Pancreas (tissue), 10 donors: ENCODE data around the gene UBA1. TPM values are rescaled to one million over a fixed set of nuclear protein-coding genes. Genes with fewer than 3 reads are reported as not detected.

ENCODE experiments used
- ATAC-seq, 4 donors: fragments of 200-7000 bp; cut with Tn5 transposase; one replicate each; pipeline versions ENCODE4 v1.8.0 to v1.9.1; 2020; ENCODE audit warnings: mild to moderate bottlenecking in 4 of 4, moderate library complexity in 4 of 4
- DNase-seq, 6 donors: peaks; one replicate each; pipeline ENCODE4 v3.0.0-alpha.2; 2020
- FAIRE-seq: peaks from 2 replicates; lab custom pipeline; 2012; peaks lifted over from hg19 to GRCh38; lab: Jason Lieb, UNC
- H3K27ac ChIP-seq, 4 donors: fragments of 200-600 bp; sonication (generic); 1 replicate in 3 of 4; 2 replicates in 1 of 4; pipeline versions ENCODE4 v1.5.0 to v1.8.0; 2020
- H3K27me3 ChIP-seq, 4 donors: fragments of 200-600 bp; one replicate each; pipeline ENCODE4 v1.8.0; 2021
- H3K36me3 ChIP-seq, 3 donors: fragments of 200-600 bp; sonication (generic) in 1 of 3; one replicate each; pipeline versions ENCODE4 v1.5.0 to v1.8.0; 2020 to 2021
- H3K4me1 ChIP-seq, 3 donors: fragments of 200-600 bp; one replicate each; pipeline ENCODE4 v1.8.0; 2021
- H3K4me3 ChIP-seq, 4 donors: fragments of 200-600 bp; sonication (generic) in 2 of 4; one replicate each; pipeline versions ENCODE4 v1.5.0 to v1.8.0; 2020 to 2021
- H3K9me3 ChIP-seq, 4 donors: fragments of 200-600 bp; one replicate each; pipeline ENCODE4 v1.8.0; 2021
- WGBS, 2 donors: extraction: QIAGEN DNeasy Blood & Tissue Kit; methylation state at CpG; one replicate each; pipeline ENCODE4 v1.1.7; 2013; 5-methylcytosine and 5-hydroxymethylcytosine counted together
- intact Hi-C, 3 donors: fragments of 100-400 bp; cut with DNase I; formaldehyde crosslinking; loops; one replicate each; pipeline versions ENCODE4 v1.11.1 to v1.14.2; 2022
- polyA plus RNA-seq, 2 donors: library from polyadenylated mRNA; stranded (reverse); fragments of 200-250 nt; gene quantifications; one replicate each; pipeline ENCODE4 v1.2.3, GENCODE V29; 2013
- total RNA-seq, 6 donors: library from RNA; stranded (reverse); fragmentation: NEBNext Ultra II Directional in 4 of 6; extraction: Animal tissue kit (Norgen Biotek cat#: 25700) in 4 of 6; gene quantifications; one replicate each; pipeline versions ENCODE4 v1.2.1 to v1.2.4, GENCODE V29; 2021 to 2023
- TF ChIP-seq, protein P1 (sequence below), 4 donors: fragments of 200-600 bp; sonication (generic) in 3 of 4; IDR thresholded peaks; one replicate each; pipeline versions ENCODE4 v1.5.0 to v1.8.0; 2021; ENCODE audit warnings: antibody characterized with exemption in 4 of 4
- donor health status: healthy with polysubstance abuse.
- donor health status: DM: no; HTN: no; CAD: no; lungs with moderate emphysema.
- donor health status: DM: no; HTN: no; CAD: no.
- donor health status: control.
- donor health status: control.
- donor health status: Bipolar disorder and iron deficiency.
- donor health status: DM: yes; HTN: yes; CAD: no.
- donor health status: DM: no; HTN: no; CAD: no.
- donor health status: DM: no; HTN: no; CAD: no.
- donor health status: DM: yes; HTN: yes; CAD: no.

UBA1 gene
- total and polyA plus RNA-seq, 8 donors, result 49.0 to 117 (median 64.3) TPM

DNA sequence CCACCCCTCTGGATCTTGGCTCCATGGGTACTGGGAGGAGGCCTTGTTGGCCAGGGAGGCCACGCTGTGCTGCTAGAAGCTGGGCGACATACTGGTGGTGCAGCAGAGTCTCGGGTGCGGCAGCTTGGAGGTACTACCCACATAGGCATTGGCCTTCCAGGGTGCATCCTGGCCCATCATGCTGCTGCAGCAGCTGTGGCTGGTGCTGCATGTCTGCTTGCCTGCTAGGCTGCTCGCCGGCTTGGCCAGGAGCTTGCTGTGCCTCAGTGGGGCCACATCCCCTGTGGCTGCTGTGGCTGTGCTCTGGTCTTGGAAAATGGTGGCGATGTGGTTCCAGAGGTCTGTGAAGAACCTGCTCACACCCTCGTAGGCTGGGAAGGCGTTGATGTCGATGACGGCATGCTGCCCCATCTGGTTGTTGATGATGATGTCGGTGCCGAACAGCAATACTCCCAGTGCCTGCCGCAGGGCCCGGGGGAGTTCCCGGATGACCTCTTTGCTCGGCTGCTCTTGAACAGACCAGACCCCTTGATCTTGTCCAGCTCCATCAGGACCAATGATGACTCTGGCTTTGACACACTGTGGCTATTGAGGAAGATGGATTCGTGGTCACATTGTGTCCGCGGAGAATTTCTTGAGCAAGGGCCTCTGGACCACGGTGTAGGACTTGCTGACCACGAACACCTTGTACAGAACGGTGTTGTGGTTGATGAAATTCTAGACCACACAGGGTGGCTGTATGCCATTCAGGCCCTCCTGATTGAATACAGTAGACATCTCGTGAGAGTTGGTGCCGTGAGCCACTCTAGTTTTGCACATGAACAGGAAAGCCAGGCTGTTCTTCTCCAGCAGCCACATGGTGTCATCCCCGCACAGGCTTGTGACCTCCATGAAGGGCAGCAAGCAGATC lies 36.8 kb upstream of the UBA1 start:
- peaks cover 0 to 6% (median 0%) of the 10 kb centered on the region in 4 donors for H3K27me3 ChIP-seq
- DNase-seq (peak in 1 of 6 donors; percentile 49), FAIRE-seq (no peak), ATAC-seq (no peak)
- WGBS, 2 donors, result 93 to 96% methylated on average over 26 of the region's 26 CpGs
- H3K4me1 ChIP-seq, result no peaks in the 10 kb centered on the region
- no peaks in the 10 kb centered on the region for H3K36me3 ChIP-seq
- TF ChIP-seq, protein P1, sequence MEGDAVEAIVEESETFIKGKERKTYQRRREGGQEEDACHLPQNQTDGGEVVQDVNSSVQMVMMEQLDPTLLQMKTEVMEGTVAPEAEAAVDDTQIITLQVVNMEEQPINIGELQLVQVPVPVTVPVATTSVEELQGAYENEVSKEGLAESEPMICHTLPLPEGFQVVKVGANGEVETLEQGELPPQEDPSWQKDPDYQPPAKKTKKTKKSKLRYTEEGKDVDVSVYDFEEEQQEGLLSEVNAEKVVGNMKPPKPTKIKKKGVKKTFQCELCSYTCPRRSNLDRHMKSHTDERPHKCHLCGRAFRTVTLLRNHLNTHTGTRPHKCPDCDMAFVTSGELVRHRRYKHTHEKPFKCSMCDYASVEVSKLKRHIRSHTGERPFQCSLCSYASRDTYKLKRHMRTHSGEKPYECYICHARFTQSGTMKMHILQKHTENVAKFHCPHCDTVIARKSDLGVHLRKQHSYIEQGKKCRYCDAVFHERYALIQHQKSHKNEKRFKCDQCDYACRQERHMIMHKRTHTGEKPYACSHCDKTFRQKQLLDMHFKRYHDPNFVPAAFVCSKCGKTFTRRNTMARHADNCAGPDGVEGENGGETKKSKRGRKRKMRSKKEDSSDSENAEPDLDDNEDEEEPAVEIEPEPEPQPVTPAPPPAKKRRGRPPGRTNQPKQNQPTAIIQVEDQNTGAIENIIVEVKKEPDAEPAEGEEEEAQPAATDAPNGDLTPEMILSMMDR (IDR thresholded peaks at IDR 0.05), result no peak
- intact Hi-C loops, result no loop called here
- no peak overlapping the region for H3K27ac ChIP-seq
- H3K4me3 ChIP-seq, result no peak overlapping the region
- no peaks in the 10 kb centered on the region for H3K9me3 ChIP-seq

DNA sequence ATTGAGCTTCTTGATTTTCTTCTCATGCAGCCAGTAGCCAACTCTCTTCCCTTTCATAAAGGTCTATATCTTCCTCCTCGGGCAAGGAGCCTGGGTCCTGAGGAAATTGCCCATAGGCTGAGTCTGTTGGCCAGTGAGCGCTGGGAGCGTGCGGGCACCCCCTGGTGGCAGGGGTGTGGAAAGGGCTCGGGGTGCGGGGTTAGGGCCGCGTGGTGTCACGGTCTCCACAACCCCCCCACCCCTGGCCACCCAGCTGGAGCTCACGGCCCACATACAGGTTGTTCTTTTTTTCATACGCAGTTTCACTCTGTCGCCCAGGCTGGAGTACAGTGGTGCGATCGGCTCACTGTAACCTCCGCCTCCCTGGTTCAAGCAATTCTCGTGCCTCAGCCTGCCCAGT lies 35.5 kb upstream of the UBA1 start:
- Histone ChIP-seq H3K4me3 (no peak overlapping the region), H3K4me1 (no peaks in the 10 kb centered on the region), H3K27ac (no peak overlapping the region), H3K27me3 (peaks cover 0 to 5% (median 0%) of the 10 kb centered on the region in 4 donors), H3K36me3 (no peaks in the 10 kb centered on the region), H3K9me3 (no peaks in the 10 kb centered on the region)
- DNase-seq (peak in 1 of 6 donors; percentile 48), ATAC-seq (no peak), FAIRE-seq (no peak)
- 93 to 98% methylated on average over 16 of the region's 16 CpGs for WGBS, 2 donors
- intact Hi-C loops, result no loop called here
- TF ChIP-seq, protein P1 (IDR thresholded peaks at IDR 0.05), result no peak

DNA sequence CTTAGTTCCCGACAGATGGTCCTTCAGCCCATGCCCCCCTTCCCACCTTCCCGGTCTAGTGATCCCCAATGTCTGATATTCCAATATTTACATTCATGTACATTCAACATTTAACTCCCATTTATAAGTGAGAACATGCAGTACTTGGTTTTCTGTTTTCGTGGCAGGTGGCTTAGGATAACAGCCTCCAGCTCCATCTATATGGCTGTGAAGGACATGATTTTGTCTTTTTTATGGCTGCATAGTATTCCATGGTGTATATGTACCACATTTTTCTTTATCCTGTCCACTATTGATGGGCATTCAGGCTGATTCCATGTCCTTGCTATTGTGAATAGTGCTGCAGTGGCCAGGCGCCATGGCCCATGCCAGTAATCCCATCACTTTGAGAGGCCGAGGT lies 34.8 kb upstream of the UBA1 start:
- Histone ChIP-seq H3K27ac (no peak overlapping the region), H3K27me3 (peaks cover 0 to 5% (median 0%) of the 10 kb centered on the region in 4 donors), H3K4me1 (no peaks in the 10 kb centered on the region), H3K4me3 (no peak overlapping the region), H3K9me3 (no peaks in the 10 kb centered on the region), H3K36me3 (no peaks in the 10 kb centered on the region)
- DNase-seq, result peak in 1 of 6 donors; percentile 8
- ATAC-seq, result no peak
- 95 to 99% methylated on average over 5 of the region's 5 CpGs for WGBS, 2 donors
- no peak for FAIRE-seq
- TF ChIP-seq, protein P1 (IDR thresholded peaks at IDR 0.05), result no peak
- intact Hi-C loops, result no loop called here

DNA sequence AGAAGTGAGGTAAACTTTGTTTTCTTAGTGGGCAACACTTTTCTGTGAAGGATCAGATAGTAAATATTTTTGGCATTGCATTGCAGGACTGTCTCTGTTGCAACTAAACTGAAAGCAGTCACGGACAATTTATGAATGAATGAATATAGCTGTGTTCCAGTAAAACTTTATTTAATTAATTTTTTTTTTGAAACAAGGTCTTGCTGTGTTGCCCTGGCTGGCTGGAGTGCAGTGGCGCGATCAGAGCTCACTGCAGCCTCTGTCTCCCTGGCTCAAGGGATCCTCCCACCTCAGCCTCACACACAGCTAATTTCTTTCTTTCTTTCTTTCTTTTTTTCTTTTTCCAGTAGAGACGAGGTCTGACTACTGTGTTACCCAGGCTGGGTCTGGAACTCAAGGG lies 32.8 kb upstream of the UBA1 start:
- no peak for FAIRE-seq
- peak in 1 of 6 donors; percentile 11 for DNase-seq
- no peaks in the 10 kb centered on the region for H3K4me1 ChIP-seq
- TF ChIP-seq, protein P1 (IDR thresholded peaks at IDR 0.05), result no peak
- no peak for ATAC-seq
- H3K36me3 ChIP-seq, result no peaks in the 10 kb centered on the region
- no peaks in the 10 kb centered on the region for H3K9me3 ChIP-seq
- 72 to 86% methylated on average over 4 of the region's 4 CpGs for WGBS, 2 donors
- intact Hi-C loops, result no loop called here
- H3K27ac ChIP-seq, result no peak overlapping the region
- H3K27me3 ChIP-seq, result peaks cover 0 to 5% (median 0%) of the 10 kb centered on the region in 4 donors
- H3K4me3 ChIP-seq, result no peak overlapping the region
